Measurements from ENCODE around the gene DAB1. TPM values are rescaled to one million over a fixed set of nuclear protein-coding genes. Genes with fewer than 3 reads are reported as not detected.

DAB1 gene
- polyA plus RNA-seq, 1 experiment = 0.05 TPM

GRCh38 chr1:57060451-57060850 lies 363.4 kb downstream of the DAB1 start:
- no peak for TF ChIP-seq CTCF (IDR thresholded peaks at IDR 0.05; ENCODE audit: low read depth, low read length)
- CTCF ChIA-PET = no interaction called here
- no peaks in the 10 kb centered on the region for H3K9me3 ChIP-seq (ENCODE audit: control insufficient read depth, insufficient read depth, low read length)
- no peak for DNase-seq (ENCODE audit: low read depth, low spot score)
- H3K4me3 ChIP-seq (ENCODE audit: low read depth, low read length) = no peak overlapping the region
- H3K27me3 ChIP-seq (ENCODE audit: control insufficient read depth, insufficient read depth, low read length) = no peaks in the 10 kb centered on the region
- POLR2A ChIA-PET = no interaction called here
- H3K27ac ChIP-seq (ENCODE audit: low read depth, low read length) = no peak overlapping the region

GRCh38 chr1:57058652-57059501 lies 365.0 kb downstream of the DAB1 start:
- Histone ChIP-seq H3K27me3 (ENCODE audit: control insufficient read depth, insufficient read depth, low read length) (no peaks in the 10 kb centered on the region), H3K4me3 (ENCODE audit: low read depth, low read length) (no peak overlapping the region), H3K27ac (ENCODE audit: low read depth, low read length) (no peak overlapping the region), H3K9me3 (ENCODE audit: control insufficient read depth, insufficient read depth, low read length) (no peaks in the 10 kb centered on the region)
- no peak for DNase-seq (ENCODE audit: low read depth, low spot score)
- ChIA-PET POLR2A (no interaction called here), CTCF (no interaction called here)
- TF ChIP-seq CTCF (IDR thresholded peaks at IDR 0.05; ENCODE audit: low read depth, low read length) = no peak

- peaks cover 2% of the 10 kb centered on the region for H3K27me3 ChIP-seq (ENCODE audit: control insufficient read depth, insufficient read depth, low read length)
- no peak overlapping the region for H3K27ac ChIP-seq (ENCODE audit: low read depth, low read length)
- H3K4me3 ChIP-seq (ENCODE audit: low read depth, low read length) = no peak overlapping the region
- no peak for TF ChIP-seq CTCF (IDR thresholded peaks at IDR 0.05; ENCODE audit: low read depth, low read length)
- CTCF ChIA-PET = no interaction called here
- POLR2A ChIA-PET = interaction anchor here (0.7 kb wide), 1 partner anchor 45 kb away, joined by 5 read pairs; no protein-coding TSS in a partner anchor
- H3K9me3 ChIP-seq (ENCODE audit: control insufficient read depth, insufficient read depth, low read length) = no peaks in the 10 kb centered on the region
- DNase-seq (ENCODE audit: low read depth, low spot score) = no peak
Observed at GRCh38 chr1:57048856-57049255, 375.0 kb downstream of the DAB1 start.

GRCh38 chr1:57046462-57046861 lies 377.4 kb downstream of the DAB1 start:
- CTCF ChIA-PET = no interaction called here

More at GRCh38 chr1:57046462-57046861, 377.4 kb downstream of the DAB1 start:
- POLR2A ChIA-PET = no interaction called here
- Histone ChIP-seq H3K9me3 (ENCODE audit: control insufficient read depth, insufficient read depth, low read length) (no peaks in the 10 kb centered on the region), H3K27me3 (ENCODE audit: control insufficient read depth, insufficient read depth, low read length) (peaks cover 3% of the 10 kb centered on the region), H3K4me3 (ENCODE audit: low read depth, low read length) (no peak overlapping the region), H3K27ac (ENCODE audit: low read depth, low read length) (no peak overlapping the region)
- TF ChIP-seq CTCF (IDR thresholded peaks at IDR 0.05; ENCODE audit: low read depth, low read length) = no peak
- no peak for DNase-seq (ENCODE audit: low read depth, low spot score)
